ENCODE data around the gene FGF1.

Gene FGF1

DNA sequence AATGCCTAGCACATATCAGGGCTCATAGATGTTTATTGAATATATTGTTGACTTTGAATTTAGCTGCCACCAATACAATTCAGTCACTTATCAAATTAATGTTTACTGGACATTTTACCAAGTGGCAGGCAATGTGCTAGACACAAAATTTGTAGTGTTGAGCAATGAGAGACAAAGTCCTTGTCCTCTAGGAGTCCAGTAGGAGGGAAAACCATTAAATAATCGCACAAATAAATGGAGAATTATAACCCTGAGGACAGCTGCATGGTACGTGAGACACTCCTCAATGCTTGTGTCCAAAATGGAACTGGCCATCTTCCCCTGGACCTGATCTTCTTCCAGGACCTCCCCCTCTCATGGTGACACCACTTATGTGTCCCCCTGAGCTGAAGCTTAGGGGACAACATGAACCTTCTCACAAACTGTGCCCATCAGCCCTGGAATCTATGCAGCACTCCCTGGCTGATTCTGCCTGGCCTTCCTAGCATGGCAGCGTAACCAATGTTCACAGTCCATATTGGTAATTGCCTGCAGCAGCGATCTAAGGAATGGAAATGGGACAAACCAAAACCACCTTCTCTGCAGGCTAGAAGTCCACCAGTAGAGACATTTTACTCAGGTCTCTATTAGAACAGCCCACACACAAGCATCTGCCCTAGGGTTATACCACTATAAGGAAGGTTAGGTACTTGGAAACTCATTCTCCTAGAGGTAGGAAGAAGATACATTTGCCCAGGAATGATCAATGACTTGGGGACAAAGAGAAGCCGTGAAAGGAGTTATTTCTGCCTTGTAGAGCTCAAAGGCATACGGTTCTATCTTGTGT, 75.5 kb downstream of the FGF1 start:
- H3K79me2 ChIP-seq: no peaks in the 10 kb centered on the region
- TF ChIP-seq, protein P1, sequence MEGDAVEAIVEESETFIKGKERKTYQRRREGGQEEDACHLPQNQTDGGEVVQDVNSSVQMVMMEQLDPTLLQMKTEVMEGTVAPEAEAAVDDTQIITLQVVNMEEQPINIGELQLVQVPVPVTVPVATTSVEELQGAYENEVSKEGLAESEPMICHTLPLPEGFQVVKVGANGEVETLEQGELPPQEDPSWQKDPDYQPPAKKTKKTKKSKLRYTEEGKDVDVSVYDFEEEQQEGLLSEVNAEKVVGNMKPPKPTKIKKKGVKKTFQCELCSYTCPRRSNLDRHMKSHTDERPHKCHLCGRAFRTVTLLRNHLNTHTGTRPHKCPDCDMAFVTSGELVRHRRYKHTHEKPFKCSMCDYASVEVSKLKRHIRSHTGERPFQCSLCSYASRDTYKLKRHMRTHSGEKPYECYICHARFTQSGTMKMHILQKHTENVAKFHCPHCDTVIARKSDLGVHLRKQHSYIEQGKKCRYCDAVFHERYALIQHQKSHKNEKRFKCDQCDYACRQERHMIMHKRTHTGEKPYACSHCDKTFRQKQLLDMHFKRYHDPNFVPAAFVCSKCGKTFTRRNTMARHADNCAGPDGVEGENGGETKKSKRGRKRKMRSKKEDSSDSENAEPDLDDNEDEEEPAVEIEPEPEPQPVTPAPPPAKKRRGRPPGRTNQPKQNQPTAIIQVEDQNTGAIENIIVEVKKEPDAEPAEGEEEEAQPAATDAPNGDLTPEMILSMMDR (IDR thresholded peaks at IDR 0.05): no peak
- H3K9me3 ChIP-seq (ENCODE audit: control insufficient read depth, low read length): no peaks in the 10 kb centered on the region
- H3K4me2 ChIP-seq (ENCODE audit: low read length): no peak overlapping the region
- H3K4me1 ChIP-seq: peaks cover 22% of the 10 kb centered on the region
- no peaks in the 10 kb centered on the region for H3K27me3 ChIP-seq (ENCODE audit: control insufficient read depth, insufficient read depth, low read length)
- H3K27ac ChIP-seq: no peak overlapping the region
- no peak overlapping the region for H3K4me3 ChIP-seq (ENCODE audit: low read depth, low read length)
- no peaks in the 10 kb centered on the region for H3K36me3 ChIP-seq (ENCODE audit: control insufficient read depth, insufficient read depth, low read length)
- no peak overlapping the region for H3K9ac ChIP-seq
- no peak overlapping the region for H2AFZ ChIP-seq

DNA sequence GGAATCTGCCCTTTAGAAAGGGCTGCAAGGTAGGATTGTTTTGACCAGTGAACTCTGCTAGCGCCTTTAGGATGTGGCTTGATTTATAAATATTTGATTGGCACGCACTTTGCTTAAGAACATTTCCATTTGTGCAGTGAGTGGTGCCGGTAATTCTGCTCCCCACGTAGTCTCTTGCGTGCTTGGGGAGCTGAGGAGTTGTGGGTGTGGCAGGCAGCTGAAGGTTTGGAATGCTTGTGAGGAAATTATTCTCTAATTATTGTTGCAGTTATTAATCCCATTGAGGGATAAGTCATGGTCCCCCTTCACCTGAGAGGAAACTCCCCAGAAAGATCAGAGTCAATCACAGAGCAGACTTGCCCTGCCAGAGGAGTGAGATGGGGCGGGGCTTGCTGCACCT, 76.7 kb downstream of the FGF1 start:
- Histone ChIP-seq H3K27me3 (ENCODE audit: control insufficient read depth, insufficient read depth, low read length) (no peaks in the 10 kb centered on the region), H3K36me3 (ENCODE audit: control insufficient read depth, insufficient read depth, low read length) (no peaks in the 10 kb centered on the region), H3K4me1 (peaks cover 22% of the 10 kb centered on the region), H3K4me3 (ENCODE audit: low read depth, low read length) (no peak overlapping the region), H3K27ac (no peak overlapping the region), H3K4me2 (ENCODE audit: low read length) (no peak overlapping the region), H3K79me2 (no peaks in the 10 kb centered on the region), H3K9ac (no peak overlapping the region), H3K9me3 (ENCODE audit: control insufficient read depth, low read length) (no peaks in the 10 kb centered on the region), H2AFZ (no peak overlapping the region)
- TF ChIP-seq, protein P1 (IDR thresholded peaks at IDR 0.05): no peak

DNA sequence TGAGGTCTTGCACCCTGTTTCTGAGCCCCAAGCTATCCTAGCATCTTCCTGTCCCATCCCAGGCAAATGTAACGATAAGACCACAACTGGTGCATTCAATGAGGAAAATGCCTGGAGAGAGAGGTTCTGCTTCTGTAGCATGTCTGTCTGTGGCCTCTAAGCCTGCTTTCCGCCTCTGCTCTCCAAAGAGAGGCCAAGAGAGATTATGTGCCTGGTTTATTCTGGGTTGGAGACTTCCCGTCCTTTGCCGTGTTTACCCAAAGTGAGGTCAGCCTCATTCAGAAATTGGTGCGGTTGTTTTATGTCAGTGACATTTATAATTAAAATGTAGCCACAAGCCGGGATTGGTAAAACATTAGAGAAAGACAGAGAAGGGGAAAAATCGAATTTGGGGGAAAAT, 77.8 kb downstream of the FGF1 start:
- TF ChIP-seq, protein P1 (IDR thresholded peaks at IDR 0.05): no peak
- Histone ChIP-seq H3K4me2 (ENCODE audit: low read length) (no peak overlapping the region), H2AFZ (no peak overlapping the region), H3K79me2 (no peaks in the 10 kb centered on the region), H3K36me3 (ENCODE audit: control insufficient read depth, insufficient read depth, low read length) (no peaks in the 10 kb centered on the region), H3K4me1 (peaks cover 12% of the 10 kb centered on the region), H3K9ac (no peak overlapping the region), H3K27me3 (ENCODE audit: control insufficient read depth, insufficient read depth, low read length) (no peaks in the 10 kb centered on the region), H3K27ac (no peak overlapping the region), H3K4me3 (ENCODE audit: low read depth, low read length) (no peak overlapping the region), H3K9me3 (ENCODE audit: control insufficient read depth, low read length) (no peaks in the 10 kb centered on the region)

DNA sequence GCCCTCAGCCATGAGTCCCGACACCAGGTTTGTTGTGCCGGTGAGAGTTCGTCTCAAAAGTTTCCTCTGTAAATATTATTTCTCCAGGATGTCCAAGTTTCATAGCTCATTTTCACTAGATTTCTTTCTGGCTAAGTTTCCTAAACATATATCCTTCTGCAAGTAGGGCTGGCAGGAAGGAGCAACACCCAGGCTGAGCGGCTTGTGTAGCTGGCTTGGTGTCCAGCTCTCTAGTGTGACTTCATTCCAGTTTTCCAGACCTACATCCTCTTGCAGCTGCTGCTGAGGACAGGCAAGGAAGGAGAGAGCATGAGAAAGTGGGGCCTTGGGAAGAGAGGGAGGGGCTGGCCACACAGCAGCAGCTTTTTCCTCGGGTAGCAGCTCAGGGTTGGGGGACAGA, 80.3 kb downstream of the FGF1 start:
- TF ChIP-seq, protein P1 (IDR thresholded peaks at IDR 0.05): no peak
- Histone ChIP-seq H3K4me3 (ENCODE audit: low read depth, low read length) (no peak overlapping the region), H3K27me3 (ENCODE audit: control insufficient read depth, insufficient read depth, low read length) (no peaks in the 10 kb centered on the region), H3K9me3 (ENCODE audit: control insufficient read depth, low read length) (no peaks in the 10 kb centered on the region), H3K79me2 (no peaks in the 10 kb centered on the region), H3K36me3 (ENCODE audit: control insufficient read depth, insufficient read depth, low read length) (no peaks in the 10 kb centered on the region), H3K4me2 (ENCODE audit: low read length) (no peak overlapping the region), H3K9ac (no peak overlapping the region), H3K4me1 (no peaks in the 10 kb centered on the region), H2AFZ (no peak overlapping the region), H3K27ac (no peak overlapping the region)

DNA sequence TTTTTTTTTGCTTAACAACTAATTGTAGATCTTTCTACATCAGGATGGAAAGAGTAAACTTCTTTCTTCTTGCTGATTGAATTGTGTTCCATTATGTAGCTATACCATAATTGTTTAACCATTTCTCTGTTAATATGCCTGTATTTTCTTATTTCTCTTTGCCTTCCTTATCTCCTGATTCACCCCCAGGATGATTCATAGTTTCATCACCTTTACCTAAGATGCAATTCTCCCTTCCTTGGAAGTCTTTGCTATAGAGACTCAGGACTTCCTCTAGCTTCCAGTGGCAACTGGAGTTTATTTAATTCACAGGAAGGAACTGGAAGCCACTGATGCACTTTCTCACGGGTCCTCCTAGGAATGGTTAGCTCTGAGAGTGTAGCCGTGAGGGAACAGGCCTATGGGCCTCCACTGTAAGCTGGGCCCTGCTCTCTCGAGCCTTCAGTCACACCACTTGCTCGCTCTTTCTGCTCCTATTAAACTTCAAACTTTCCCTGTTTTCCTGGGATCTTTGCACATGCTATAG, 83.1 kb downstream of the FGF1 start:
- Histone ChIP-seq H3K4me3 (ENCODE audit: low read depth, low read length) (no peak overlapping the region), H3K9ac (no peak overlapping the region), H3K4me2 (ENCODE audit: low read length) (no peak overlapping the region), H3K27ac (no peak overlapping the region), H2AFZ (no peak overlapping the region), H3K79me2 (no peaks in the 10 kb centered on the region), H3K9me3 (ENCODE audit: control insufficient read depth, low read length) (no peaks in the 10 kb centered on the region), H3K4me1 (peaks cover 3% of the 10 kb centered on the region), H3K36me3 (ENCODE audit: control insufficient read depth, insufficient read depth, low read length) (no peaks in the 10 kb centered on the region), H3K27me3 (ENCODE audit: control insufficient read depth, insufficient read depth, low read length) (no peaks in the 10 kb centered on the region)
- TF ChIP-seq, protein P1 (IDR thresholded peaks at IDR 0.05): no peak

Data from parathyroid adenoma (tissue), 2 donors.